HG03457 (cell line): Measurements from ENCODE around the gene PARP3.

Experiments
- ATAC-seq: cut with Tn5 transposase; IDR thresholded peaks from one replicate; pipeline ENCODE4 v1.9.1; 2021; ENCODE audit warnings: moderate number of reproducible peaks; ENCODE audit not compliant: unreplicated experiment

PARP3 gene

DNA sequence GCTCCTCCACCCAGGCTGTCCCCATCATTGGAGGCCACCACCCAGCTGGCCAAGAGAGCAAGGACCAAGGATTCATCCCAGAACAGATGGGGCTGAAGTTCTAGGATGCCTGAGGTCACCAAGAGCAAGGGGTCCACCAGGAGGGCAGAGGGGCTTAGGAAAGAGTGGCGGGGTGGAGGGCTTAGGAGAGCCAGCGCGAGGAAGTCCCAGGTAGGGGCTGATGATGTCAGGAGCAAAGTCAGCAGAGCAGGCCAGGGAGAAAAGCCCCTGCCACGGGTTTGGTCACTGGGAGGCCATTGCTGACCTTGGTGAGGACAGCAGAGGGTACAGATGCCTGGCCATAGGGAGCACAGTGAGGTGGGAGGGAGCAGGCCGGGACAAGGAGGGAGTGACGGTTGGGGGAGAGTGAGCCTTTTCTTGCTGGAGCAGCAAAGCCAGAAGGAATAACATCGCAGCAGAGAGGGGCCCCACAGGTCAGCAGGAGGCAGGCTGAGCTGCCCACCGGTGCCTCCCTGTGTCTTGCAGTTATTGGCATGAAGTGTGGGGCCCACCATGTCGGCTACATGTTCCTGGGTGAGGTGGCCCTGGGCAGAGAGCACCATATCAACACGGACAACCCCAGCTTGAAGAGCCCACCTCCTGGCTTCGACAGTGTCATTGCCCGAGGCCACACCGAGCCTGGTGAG, 5.2 kb downstream of the PARP3 start:
- ATAC-seq = no peak

DNA sequence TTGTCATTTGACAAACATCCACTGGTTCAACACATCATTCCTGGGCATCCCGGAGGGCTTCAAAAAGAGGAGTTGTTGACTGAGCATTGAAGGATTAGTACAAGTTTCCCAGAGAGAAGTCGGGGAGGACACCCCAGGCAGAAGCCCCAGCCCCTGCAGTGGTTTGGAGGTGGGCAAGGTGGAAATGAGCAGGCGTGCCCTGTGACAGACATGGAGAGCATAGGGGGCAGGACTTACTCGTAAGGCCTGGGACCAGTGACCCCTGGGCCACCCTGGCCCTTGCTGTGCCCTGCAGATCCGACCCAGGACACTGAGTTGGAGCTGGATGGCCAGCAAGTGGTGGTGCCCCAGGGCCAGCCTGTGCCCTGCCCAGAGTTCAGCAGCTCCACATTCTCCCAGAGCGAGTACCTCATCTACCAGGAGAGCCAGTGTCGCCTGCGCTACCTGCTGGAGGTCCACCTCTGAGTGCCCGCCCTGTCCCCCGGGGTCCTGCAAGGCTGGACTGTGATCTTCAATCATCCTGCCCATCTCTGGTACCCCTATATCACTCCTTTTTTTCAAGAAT, 5.9 kb downstream of the PARP3 start:
- ATAC-seq = no peak

DNA sequence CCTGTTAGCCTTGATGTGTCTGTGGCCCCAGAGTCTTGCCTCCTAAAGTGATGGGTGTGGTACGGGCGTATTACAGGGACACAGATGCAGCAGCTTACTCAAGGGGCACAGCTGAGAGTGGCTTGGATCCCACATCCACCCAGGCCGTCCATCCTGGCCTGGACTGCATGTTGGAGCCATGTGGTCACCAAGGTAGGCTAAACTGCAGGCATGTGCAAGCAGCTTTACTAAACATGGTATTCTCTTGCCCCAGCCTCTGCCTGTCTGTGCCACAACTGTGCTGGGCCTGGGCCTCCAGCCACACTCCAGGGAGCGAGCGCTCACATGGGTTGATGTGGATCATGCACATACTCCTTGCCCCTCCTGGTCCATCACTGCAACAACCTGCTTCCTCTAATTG, 7.0 kb downstream of the PARP3 start:
- ATAC-seq = no peak

DNA sequence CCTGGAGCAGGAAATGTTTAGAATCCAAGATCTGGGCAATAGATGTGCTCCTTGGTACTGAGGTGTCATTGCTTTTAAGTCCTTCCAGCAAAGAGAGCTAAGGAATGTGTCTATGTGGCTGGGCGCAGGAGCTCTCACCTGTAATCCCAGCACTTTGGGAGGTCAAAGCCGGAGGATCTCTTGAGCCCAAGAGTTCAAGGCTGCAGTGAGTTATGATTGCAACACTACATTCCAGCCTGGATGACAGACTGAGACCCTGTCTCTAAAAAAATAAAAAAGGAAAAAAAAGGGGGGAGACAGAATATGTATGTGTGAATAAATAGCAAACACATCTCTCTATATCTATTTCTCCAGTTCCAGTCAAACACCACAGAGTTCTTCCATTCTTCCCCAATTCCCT, 8.7 kb downstream of the PARP3 start:
- ATAC-seq = no peak

DNA sequence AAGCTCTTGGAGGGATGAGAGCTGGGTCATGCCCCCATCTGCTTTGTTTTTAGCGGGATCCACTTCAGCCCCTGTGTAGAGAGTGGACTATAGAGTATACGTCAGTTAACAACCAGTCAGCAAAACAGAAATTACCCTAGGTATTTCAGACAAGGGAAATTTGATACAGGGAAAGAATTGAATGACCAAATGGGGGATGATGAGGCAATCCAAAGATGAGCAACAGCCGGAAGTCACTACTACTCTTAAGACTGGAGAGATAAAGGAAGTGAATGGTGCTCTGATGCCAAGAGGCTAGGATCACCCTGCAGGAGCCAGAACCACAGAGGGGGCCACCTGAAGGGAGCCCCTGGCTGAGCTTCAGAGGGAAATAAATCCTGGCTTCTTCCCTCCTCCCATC, 11.3 kb downstream of the PARP3 start:
- no peak for ATAC-seq

DNA sequence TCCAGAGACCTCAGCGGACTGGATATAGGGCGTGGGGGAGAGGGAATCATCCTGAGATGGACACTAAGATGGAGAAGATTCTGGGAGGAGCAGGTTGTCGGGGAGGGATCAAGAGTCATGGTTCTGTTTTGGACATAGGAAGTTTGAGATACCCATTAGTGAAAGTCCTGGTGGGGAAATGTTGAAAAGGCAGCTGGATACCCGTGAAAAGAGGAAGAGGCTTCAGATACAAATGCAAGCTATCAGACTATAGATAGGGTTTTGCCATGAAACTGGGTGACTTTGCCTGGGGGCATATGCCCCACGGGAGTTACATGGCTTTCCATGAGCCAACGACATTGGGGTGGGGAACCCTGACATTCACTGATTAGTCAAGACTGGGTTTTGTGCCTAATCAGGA, 11.9 kb downstream of the PARP3 start:
- no peak for ATAC-seq

DNA sequence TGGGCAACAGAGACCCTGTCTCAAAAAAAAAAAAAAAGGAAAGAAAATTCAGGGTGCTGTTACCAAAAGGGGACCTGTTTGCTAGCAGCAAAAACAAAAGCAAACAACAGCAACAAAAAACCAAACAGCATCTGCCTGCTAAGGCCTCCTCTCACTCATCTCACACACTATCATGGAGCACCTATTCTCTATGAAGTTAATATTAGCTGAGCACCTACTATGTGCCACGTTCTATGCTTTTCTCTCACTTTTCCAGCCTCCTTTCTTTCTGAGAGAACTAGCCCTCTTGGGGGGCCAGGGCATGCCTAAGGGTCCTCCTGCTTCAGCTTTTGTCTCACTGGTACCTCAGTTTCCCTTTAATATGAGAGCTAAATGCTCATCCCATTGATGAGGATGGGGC, 12.6 kb downstream of the PARP3 start:
- no peak for ATAC-seq

DNA sequence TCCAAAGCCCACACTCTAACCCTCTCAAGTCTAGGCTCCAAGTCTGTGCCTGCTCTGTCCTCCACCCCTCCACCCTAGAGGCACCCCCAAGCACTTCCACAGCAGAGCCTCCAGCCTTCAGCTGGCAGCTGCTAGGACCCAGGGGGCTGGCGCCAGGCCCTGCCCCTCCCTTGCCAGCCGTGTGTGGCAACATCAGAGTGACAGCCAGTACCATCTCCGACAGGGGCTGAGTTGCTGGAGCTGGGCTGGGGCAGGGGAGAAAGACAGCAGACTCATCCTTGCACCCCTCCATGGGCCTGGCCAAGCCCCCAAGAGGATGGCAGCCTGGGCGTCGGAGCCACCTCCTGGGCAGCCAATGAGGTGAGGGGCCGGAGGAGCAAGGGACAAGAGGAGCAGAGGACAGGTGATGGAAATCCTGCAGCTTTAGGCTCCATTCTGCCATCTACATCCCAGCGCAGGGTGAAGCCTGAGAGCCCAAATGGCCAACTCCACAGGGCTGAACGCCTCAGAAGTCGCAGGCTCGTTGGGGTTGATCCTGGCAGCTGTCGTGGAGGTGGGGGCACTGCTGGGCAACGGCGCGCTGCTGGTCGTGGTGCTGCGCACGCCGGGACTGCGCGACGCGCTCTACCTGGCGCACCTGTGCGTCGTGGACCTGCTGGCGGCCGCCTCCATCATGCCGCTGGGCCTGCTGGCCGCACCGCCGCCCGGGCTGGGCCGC, 13.2 kb downstream of the PARP3 start, which contains the start of gene GPR62:
TSS of gene GPR62 (plus strand) at position 207 of the 718 bp plus-strand sequence. CDS start at position 479, 272 bp downstream.
- no peak for ATAC-seq

DNA sequence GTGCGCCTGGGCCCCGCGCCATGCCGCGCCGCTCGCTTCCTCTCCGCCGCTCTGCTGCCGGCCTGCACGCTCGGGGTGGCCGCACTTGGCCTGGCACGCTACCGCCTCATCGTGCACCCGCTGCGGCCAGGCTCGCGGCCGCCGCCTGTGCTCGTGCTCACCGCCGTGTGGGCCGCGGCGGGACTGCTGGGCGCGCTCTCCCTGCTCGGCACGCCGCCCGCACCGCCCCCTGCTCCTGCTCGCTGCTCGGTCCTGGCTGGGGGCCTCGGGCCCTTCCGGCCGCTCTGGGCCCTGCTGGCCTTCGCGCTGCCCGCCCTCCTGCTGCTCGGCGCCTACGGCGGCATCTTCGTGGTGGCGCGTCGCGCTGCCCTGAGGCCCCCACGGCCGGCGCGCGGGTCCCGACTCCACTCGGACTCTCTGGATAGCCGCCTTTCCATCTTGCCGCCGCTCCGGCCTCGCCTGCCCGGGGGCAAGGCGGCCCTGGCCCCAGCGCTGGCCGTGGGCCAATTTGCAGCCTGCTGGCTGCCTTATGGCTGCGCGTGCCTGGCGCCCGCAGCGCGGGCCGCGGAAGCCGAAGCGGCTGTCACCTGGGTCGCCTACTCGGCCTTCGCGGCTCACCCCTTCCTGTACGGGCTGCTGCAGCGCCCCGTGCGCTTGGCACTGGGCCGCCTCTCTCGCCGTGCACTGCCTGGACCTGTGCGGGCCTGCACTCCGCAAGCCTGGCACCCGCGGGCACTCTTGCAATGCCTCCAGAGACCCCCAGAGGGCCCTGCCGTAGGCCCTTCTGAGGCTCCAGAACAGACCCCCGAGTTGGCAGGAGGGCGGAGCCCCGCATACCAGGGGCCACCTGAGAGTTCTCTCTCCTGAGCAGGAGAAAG, 14.0 kb downstream of the PARP3 start:
- ATAC-seq = no peak

DNA sequence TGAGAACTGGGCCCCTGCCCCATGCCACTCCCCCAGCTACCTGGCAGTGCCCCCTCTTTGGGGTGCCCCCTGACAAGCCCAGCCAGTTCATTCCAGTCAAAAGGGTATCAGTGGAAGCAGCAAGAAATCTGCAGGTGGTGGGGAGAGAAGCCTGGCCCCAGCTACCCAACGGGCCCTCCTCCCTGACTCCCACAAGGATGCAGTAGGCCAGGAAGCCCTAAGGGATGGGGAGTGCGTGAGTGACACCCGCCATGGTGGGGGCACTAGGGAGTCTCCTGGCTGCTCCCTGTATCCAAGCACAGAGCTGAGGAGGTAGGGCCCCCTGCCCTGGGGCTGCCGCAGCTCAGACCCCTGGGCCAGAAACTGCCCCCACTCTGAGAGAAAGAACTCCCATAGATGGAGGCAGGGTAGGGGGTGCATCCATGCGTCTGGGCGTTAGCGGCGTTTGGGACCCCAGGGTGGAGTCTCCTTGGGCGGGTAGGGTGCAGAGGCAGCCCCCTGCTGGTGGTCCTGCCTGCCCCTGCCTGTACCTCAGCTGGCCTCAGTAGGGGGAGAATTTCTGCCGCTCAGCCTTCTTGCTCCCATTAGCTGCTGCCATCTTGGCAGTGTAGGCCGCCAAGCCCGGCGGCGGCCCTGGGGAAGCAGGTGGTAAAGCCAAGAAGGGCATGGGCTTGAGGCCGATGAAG, 15.5 kb downstream of the PARP3 start:
- ATAC-seq = no peak

DNA sequence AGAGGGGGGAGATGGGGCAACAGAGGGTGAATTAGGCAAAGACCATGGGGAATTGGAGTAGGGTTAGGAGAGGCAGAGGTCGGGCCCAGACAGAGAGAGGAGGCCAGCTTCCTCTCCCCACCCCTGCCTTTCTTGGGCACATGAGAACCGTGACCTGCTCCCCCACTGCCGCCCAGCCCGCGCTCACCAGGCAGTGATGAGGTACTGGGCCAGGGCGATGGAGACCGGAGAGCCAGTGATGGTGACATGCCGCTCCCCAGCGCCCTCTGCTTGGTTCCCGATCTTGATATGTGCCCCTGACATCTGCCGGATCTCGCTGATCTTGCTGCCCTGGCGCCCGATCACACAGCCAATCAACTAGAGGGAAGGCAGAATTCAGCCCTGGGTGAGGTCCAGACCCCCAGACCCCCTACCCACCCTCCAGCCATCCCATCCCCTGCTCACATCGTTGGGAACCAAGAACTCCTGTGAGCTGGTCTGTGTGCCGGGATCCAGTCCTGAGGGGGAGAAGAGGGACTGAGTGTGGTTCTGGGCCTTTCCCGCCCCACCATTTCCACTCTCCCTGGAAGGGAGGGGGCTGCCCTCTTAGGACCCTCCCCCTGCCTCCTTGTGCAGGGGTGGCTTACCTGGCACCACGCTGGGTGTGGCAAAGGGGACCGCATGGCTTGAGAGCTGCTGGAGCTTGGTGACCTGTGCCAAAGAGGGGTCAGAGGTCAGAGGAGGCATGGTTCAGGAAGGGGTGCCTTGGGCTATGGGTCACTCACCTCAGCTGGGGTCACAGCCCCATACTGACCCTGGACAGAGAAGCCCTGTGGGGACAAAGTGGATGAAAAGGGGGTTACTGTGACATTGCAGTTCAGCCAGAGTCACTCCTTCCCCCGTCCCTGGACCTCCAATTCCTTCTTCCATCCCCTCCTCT, 16.7 kb downstream of the PARP3 start:
- no peak for ATAC-seq

DNA sequence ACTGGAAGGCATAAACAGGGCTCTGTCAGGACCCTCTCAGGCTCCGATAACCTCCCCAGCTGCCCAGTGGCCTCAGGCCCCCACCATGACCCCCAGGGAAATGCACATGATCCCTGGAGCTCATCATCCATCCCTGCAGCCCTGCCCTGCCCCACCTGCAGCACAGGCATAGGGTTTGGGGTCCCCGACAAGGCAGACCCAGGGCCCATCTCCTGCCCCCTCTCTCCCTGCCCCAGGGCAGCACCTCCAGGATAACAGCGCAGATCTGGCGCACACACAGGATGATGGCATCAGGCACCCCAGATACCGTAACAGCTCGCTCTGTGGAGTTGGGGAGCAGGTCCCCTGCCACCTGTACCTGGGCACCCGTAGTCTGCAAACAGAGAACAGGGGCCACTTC, 17.5 kb downstream of the PARP3 start:
- no peak for ATAC-seq

DNA sequence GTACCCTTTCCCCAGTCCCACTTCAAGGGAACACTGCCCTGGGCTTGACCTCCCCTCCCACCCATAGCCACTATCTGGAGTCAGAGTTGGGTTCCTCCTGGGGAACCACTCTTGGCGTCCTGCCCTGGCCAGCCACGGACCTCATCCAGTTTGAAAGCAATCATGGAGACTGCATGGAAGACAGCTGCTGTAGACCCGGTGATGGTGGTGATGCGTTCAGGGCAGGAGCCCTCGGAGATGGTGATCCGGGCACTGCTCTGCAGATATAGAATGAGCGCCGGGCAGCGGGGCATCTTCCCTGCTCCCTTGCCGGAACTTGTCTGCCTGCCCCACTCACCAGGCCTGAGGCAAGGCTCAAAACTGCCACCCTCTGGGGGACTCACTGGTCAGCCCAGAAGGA, 18.2 kb downstream of the PARP3 start:
- ATAC-seq = no peak

DNA sequence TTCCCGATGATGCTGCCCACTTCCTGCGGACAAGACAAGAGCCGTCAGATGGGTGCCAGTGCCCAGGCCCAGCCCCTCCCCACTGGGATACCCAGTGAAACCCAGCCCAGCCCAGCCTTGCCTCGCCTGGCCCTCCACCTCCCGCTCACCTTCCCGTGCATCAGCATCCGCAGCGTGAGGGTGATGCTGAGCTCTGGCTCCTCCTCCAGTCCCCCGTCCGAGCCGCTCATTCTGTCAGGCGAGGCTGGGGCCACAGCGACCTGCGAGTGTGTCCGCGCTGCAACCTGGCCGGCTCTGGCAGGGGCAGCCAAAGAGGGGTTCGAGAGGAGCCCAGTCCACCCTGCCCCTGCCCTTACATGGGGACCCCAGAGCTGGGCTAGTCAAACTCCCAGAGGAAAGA, 18.8 kb downstream of the PARP3 start:
- no peak for ATAC-seq

DNA sequence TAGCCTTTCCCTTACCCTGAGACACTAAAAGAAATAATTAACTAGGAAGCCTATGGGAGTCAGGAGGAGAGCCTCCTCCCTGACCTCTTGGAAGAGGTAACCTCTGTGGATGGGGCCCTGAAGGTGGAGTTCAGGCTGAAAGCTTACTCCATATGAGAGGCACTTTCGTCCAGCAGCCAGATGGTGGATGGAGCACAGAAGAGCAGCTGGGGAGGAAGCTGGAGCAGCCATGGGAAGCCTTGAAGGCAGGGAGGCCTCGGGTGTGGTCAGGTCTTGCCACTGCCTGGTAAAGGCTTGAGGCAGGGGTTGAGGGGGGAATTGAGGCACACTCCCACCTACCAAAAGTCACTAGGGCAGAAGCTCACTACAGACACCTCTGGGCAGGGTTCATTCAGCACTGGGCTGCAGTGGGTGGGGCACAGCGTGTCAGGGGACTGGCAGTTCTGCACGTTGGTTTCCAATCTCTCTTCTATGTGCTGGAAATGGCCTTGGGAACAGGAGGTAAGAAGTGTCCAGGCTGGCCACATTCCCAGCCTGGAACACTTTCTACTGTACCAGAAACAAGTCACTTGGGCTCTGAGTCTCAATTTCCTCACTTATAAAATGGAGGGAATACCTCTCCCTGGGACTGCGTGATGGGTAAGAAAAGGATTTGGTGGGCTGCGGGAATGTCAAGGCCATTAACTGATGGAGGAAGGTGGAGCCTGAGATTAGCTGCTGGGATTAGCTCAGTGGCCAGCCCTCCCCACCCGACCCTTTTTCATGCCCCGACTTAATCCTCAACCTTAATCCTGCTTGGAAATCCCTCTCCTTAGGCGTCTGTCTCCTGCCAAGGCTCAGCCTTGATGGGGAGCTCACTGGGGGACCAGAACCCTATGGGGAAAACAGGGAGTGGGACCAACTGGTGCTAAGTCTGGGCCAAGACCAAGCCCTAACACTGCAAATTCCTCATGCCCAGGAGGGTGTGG, 19.7 kb downstream of the PARP3 start:
- no peak for ATAC-seq

DNA sequence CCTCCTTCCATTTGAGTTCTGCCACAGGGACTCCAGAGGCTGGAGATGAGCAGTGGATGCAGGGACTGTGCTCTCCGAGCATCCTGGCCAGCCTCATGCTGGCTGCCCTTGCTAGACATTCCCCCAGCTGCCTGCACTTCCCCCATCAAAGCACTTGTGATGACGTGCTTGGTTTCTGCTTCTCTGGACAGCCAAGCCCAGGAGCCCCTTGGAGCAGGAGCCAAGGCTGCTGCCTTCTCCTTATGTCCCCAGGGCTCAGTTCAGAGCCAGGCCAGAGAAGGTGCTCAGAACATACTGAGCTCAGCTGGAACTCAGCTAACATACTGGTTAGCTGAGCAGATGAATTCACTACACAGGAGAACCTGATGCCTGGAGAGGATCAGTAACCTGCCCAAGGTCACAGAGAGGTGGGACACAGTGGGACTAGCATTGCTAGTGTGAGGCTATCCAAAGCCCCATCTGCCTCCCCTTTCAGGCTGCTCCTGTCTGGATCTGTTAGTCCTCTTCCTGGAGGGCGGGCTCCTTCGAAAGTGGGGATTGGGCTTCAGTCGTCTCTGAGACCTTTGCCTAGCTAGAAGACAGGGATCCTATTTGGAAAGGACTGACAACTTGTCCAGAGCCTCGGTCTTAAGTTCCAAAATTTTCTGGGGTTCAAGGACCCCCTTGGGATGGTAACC, 20.8 kb downstream of the PARP3 start:
- ATAC-seq = no peak

DNA sequence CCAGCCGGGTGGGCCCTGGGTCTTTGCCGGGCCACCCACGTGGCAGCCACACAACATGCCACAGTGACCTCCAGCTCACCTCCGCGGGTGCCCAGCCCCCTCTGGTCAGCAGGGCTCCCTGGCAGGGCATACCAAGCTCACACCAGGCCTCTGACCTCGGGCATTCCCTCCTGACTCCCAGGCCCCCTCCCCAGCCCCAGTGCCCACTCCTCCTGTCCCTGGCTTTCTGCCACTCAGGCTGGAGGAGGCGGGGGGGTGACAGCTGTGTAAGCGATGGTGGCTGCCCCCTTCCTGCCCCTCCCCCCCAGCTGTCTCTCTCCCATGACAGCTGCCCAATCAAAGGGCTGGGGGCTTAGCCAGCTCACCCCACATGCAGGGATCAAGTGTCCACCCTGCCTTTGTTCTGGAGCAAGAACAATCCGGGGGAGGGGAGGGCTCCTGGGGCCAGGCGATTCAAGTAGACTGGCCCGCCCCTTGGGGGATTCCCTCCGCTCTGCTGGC, 21.8 kb downstream of the PARP3 start:
- ATAC-seq = no peak

DNA sequence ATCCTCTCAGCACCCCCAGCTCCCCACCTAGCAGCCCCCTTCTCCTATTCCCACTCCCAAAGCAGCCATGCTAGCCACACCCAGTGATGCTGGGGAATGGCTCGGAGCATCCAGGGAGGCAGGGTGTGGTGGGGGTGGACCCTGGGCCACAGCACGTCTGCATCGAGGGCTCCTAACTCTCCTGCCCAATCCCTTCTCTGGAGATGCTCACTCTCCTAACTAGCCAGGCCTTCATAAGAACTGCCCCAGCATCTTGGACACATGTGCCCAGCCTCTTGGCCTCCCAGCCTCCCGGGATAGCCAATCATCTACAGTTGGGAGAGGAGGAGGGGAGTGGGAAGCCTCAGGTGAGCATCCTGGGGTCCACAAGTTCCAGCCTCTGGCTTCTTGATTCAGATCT, 22.4 kb downstream of the PARP3 start:
- no peak for ATAC-seq
